LNCAP (cell line): ENCODE measurements around the gene HDAC10.

Experiments used
- CTCF ChIP-seq: fragments of 450-650 bp; IDR thresholded peaks from 2 replicates; pipeline ENCODE4 v1.5.1; 2017; ENCODE audit warnings: mild to moderate bottlenecking

Gene HDAC10

GRCh38 chr22:50238755-50239154, 12.3 kb downstream of the HDAC10 start:
- TF ChIP-seq CTCF = no peak

- TF ChIP-seq CTCF = peak; percentile 75
Measured at GRCh38 chr22:50236731-50237409, 14.2 kb downstream of the HDAC10 start.

- TF ChIP-seq CTCF = no peak
Measured at GRCh38 chr22:50233223-50233622, 17.8 kb downstream of the HDAC10 start.

GRCh38 chr22:50232481-50233151, 18.4 kb downstream of the HDAC10 start:
- TF ChIP-seq CTCF = no peak

- TF ChIP-seq CTCF = no peak
Measured at GRCh38 chr22:50229370-50229769, 21.7 kb downstream of the HDAC10 start.

GRCh38 chr22:50228366-50228765, 22.7 kb downstream of the HDAC10 start:
- TF ChIP-seq CTCF = no peak

- TF ChIP-seq CTCF = no peak
Measured at GRCh38 chr22:50227579-50228215, 23.4 kb downstream of the HDAC10 start.
